K562 (cell line): Measurements from ENCODE around the gene IL10RB. TPM values are rescaled to one million over a fixed set of nuclear protein-coding genes. Genes with fewer than 3 reads are reported as not detected.

Source experiments
- EHMT2 ChIP-seq: fragments of 450-650 bp; IDR thresholded peaks from 2 replicates; pipeline ENCODE4 v1.6.1; 2018; ENCODE audit warnings: antibody characterized with exemption
- ESRRB ChIP-seq: fragments of 250-450 bp; sonication (Bioruptor Pico); IDR thresholded peaks from 2 replicates; pipeline ENCODE4 v1.5.0; 2020; ENCODE audit warnings: mild to moderate bottlenecking, moderate library complexity, borderline replicate concordance
- ETV1 ChIP-seq: fragments of 450-650 bp; conservative IDR thresholded peaks from 2 replicates; pipeline ENCODE4 v1.6.1; 2016; ENCODE audit warnings: missing genetic modification characterization, control low read depth, low read depth, missing compliant biosample characterization
- FOXJ2 ChIP-seq: fragments of 200-800 bp; sonication (Bioruptor generic); IDR thresholded peaks from 2 replicates; pipeline ENCODE4 v1.6.1; 2016; ENCODE audit warnings: missing genetic modification characterization, missing compliant biosample characterization
- KDM4B ChIP-seq, 2 experiments: fragments of 450-650 bp in 1 of 2; sonication (generic) in 1 of 2; IDR thresholded peaks; 2 replicates each; pipeline ENCODE4 v1.6.1; 2016 to 2017; ENCODE audit warnings: borderline replicate concordance in 2 of 2, antibody characterized with exemption in 1 of 2, low read depth in 1 of 2, mild to moderate bottlenecking in 1 of 2
- KLF13 ChIP-seq: fragments of 450-650 bp; IDR thresholded peaks from 2 replicates; pipeline ENCODE4 v1.6.1; 2016; ENCODE audit warnings: missing genetic modification characterization, low read depth, mild to moderate bottlenecking, missing compliant biosample characterization, moderate library complexity, borderline replicate concordance
- MCM3 ChIP-seq: fragments of 450-650 bp; IDR thresholded peaks from 2 replicates; pipeline ENCODE4 v1.6.1; 2016
- NFIX ChIP-seq: fragments of 250-450 bp; sonication (Bioruptor Pico); IDR thresholded peaks from 2 replicates; pipeline ENCODE4 v1.4.0; 2020; ENCODE audit warnings: low read depth, mild to moderate bottlenecking, moderate library complexity
- NR4A1 ChIP-seq, 2 experiments: fragments of 250-450 bp in 1 of 2; fragments of 450-650 bp in 1 of 2; sonication (Bioruptor Pico) in 1 of 2; IDR thresholded peaks; 2 replicates each; pipeline versions ENCODE4 v1.4.0 to v1.6.1; 2016 to 2020; ENCODE audit warnings: mild to moderate bottlenecking in 2 of 2, missing compliant biosample characterization in 1 of 2, missing genetic modification characterization in 1 of 2, moderate library complexity in 1 of 2
- POLR3G ChIP-seq: IDR thresholded peaks from 2 replicates; pipeline ENCODE4 v1.6.1; 2011; ENCODE audit not compliant: insufficient read length, insufficient replicate concordance; ENCODE audit errors: extremely low read depth
- POU5F1 ChIP-seq: fragments of 150-350 bp; IDR thresholded peaks from 2 replicates; pipeline ENCODE4 v1.6.1; 2014; ENCODE audit warnings: borderline replicate concordance, low read length, low read depth, mild to moderate bottlenecking; ENCODE audit not compliant: partially characterized antibody
- RNF2 ChIP-seq: sonication (generic); IDR thresholded peaks from 2 replicates; pipeline ENCODE4 v1.6.1; 2016
- SMARCA5 ChIP-seq: fragments of 450-650 bp; IDR thresholded peaks from 2 replicates; pipeline ENCODE4 v1.6.1; 2016
- STAG1 ChIP-seq: sonication (generic); formaldehyde crosslinking; IDR thresholded peaks from 2 replicates; pipeline ENCODE4 v1.5.0; 2020; ENCODE audit warnings: missing genetic modification reagents, borderline replicate concordance
- ZNF175 ChIP-seq: fragments of 200-800 bp; sonication (Bioruptor generic); IDR thresholded peaks from 2 replicates; pipeline ENCODE4 v1.6.1; 2016; ENCODE audit warnings: low read depth, mild to moderate bottlenecking, missing genetic modification characterization, missing compliant biosample characterization
- ZNF311 ChIP-seq: fragments of 250-450 bp; sonication (Bioruptor Pico); IDR thresholded peaks from 2 replicates; pipeline ENCODE4 v1.4.0; 2020; ENCODE audit warnings: mild to moderate bottlenecking, moderate library complexity
- ZNF583 ChIP-seq: fragments of 250-450 bp; sonication (Bioruptor Pico); IDR thresholded peaks from 2 replicates; pipeline ENCODE4 v1.4.0; 2020
- polyA plus RNA-seq, 8 experiments: library from polyadenylated mRNA; depleted of rRNA in 4 of 8; stranded (reverse) in 5 of 8; unstranded in 3 of 8; fragments of >200 nt; fragmentation: Nextera tagmentation in 2 of 8; fragmentation: Illumina TruSeq in 1 of 8; extraction: Ambion mirVana in 2 of 8; extraction: Trizol in 1 of 8; gene quantifications; 2 replicates each; pipeline versions ENCODE4 v1.2.1 to v1.2.3, GENCODE V29; 2011 to 2014; ENCODE audit warnings: inconsistent platforms in 1 of 8, missing spikeins in 1 of 8
- total RNA-seq, 7 experiments: library from RNA; depleted of rRNA in 6 of 7; stranded (reverse); fragments of >200 nt in 6 of 7; fragmentation: Illumina TruSeq in 2 of 7; extraction: Trizol in 2 of 7; gene quantifications; 2 replicates each; pipeline versions ENCODE4 v1.2.1 to v1.2.3, GENCODE V29; 2011 to 2021; ENCODE audit warnings: low replicate concordance in 1 of 7
- TF ChIP-seq, protein P1 (sequence below), 2 experiments: fragments of 450-650 bp; formaldehyde crosslinking in 1 of 2; IDR thresholded peaks; 2 replicates each; pipeline versions ENCODE4 v1.4.0 to v1.6.1; 2014 to 2020; ENCODE audit warnings: mild to moderate bottlenecking in 2 of 2, borderline replicate concordance in 1 of 2, low read depth in 1 of 2
- TF ChIP-seq, protein P2 (sequence below): sonication (generic); formaldehyde crosslinking; IDR thresholded peaks from 2 replicates; pipeline ENCODE4 v1.8.0; 2022; ENCODE audit warnings: missing genetic modification reagents, mild to moderate bottlenecking, borderline replicate concordance

IL10RB gene
- total and polyA plus RNA-seq, 9 of the 15 experiments (the other 6 are each of a cell fraction or from before 2014, with no cell fraction given): 10.9 to 33.8 (median 23.0) TPM

DNA sequence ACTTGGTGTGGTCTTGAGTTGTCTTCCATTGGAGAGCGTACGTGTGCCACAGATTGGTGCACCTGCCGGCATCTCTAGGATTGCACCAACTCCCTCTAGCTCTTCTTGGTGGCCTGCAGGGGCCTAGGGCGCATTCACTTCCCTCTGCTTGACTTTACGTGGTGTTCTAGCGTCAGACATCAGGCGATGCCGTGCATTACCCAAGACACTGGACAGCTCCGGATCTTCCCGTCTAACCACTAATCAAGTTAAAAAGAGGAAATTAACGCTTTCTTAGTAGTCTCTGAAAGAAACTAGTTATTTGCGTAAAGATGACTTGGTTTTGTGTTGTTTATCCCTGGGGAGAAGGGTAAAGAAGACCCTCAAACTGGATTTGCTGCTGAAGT, 510 bp upstream of the IL10RB start (continued):
- 0 out of 4 replicates have a peak, but pooled peaks of 1 of the 2 experiments have one; percentile 38 for TF ChIP-seq KDM4B (IDR thresholded peaks at IDR 0.05; ENCODE audit: borderline replicate concordance in 2 of 2, low read depth in 1 of 2)
- no peak for TF ChIP-seq KLF13 (tag)
- TF ChIP-seq, protein P1, sequence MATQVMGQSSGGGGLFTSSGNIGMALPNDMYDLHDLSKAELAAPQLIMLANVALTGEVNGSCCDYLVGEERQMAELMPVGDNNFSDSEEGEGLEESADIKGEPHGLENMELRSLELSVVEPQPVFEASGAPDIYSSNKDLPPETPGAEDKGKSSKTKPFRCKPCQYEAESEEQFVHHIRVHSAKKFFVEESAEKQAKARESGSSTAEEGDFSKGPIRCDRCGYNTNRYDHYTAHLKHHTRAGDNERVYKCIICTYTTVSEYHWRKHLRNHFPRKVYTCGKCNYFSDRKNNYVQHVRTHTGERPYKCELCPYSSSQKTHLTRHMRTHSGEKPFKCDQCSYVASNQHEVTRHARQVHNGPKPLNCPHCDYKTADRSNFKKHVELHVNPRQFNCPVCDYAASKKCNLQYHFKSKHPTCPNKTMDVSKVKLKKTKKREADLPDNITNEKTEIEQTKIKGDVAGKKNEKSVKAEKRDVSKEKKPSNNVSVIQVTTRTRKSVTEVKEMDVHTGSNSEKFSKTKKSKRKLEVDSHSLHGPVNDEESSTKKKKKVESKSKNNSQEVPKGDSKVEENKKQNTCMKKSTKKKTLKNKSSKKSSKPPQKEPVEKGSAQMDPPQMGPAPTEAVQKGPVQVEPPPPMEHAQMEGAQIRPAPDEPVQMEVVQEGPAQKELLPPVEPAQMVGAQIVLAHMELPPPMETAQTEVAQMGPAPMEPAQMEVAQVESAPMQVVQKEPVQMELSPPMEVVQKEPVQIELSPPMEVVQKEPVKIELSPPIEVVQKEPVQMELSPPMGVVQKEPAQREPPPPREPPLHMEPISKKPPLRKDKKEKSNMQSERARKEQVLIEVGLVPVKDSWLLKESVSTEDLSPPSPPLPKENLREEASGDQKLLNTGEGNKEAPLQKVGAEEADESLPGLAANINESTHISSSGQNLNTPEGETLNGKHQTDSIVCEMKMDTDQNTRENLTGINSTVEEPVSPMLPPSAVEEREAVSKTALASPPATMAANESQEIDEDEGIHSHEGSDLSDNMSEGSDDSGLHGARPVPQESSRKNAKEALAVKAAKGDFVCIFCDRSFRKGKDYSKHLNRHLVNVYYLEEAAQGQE (IDR thresholded peaks at IDR 0.05; ENCODE audit: borderline replicate concordance): peak; percentile 93
- TF ChIP-seq, protein P1 (CRISPR knock-in tag; IDR thresholded peaks at IDR 0.05; ENCODE audit: low read depth): peak; percentile 80; the same call in 1 of the 2 replicates
- TF ChIP-seq RNF2: no peak
- no peak for TF ChIP-seq POLR3G
- TF ChIP-seq EHMT2: peak; percentile 78
- no peak for TF ChIP-seq SMARCA5
- no peak for TF ChIP-seq ZNF175 (CRISPR knock-in tag)
- TF ChIP-seq ESRRB: no peak
- TF ChIP-seq NFIX (CRISPR knock-in tag): no peak
- TF ChIP-seq ZNF311 (CRISPR knock-in tag): no peak
- no peak for TF ChIP-seq FOXJ2 (tag)
- TF ChIP-seq NR4A1 (CRISPR knock-in tag; IDR thresholded peaks at IDR 0.05): no peak
- no peak for TF ChIP-seq NR4A1 (tag; IDR thresholded peaks at IDR 0.05)
- TF ChIP-seq ZNF583 (CRISPR knock-in tag): no peak
- TF ChIP-seq ETV1: peak; percentile 67; the same call in 1 of the 2 replicates
- TF ChIP-seq, protein P2, sequence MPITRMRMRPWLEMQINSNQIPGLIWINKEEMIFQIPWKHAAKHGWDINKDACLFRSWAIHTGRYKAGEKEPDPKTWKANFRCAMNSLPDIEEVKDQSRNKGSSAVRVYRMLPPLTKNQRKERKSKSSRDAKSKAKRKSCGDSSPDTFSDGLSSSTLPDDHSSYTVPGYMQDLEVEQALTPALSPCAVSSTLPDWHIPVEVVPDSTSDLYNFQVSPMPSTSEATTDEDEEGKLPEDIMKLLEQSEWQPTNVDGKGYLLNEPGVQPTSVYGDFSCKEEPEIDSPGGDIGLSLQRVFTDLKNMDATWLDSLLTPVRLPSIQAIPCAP (CRISPR knock-in tag): no peak
- TF ChIP-seq MCM3: no peak
- no peak for TF ChIP-seq POU5F1
- TF ChIP-seq STAG1 (CRISPR knock-in tag): no peak
